Measurements from ENCODE around the gene CCM2L. TPM values are rescaled to one million over a fixed set of nuclear protein-coding genes. Genes with fewer than 3 reads are reported as not detected.
A peak's percentile ranks its signal among the peaks of the same experiment; 100 is the strongest.

Gene CCM2L
- total and polyA plus RNA-seq, 9 of the 15 experiments (the other 6 are each of a cell fraction or from before 2014, with no cell fraction given), result 0.04 TPM; not detected in 8

- TF ChIP-seq BCLAF1 (IDR thresholded peaks at IDR 0.05; ENCODE audit: borderline replicate concordance in 1 of 2, control insufficient read depth in 1 of 2, low read depth in 2 of 2, low read length in 1 of 2) (no peak), ZNF764 (CRISPR knock-in tag; IDR thresholded peaks at IDR 0.05; ENCODE audit: low read depth) (no peak), PRMT5 (CRISPR knock-in tag; IDR thresholded peaks at IDR 0.05) (no peak), SMARCA5 (IDR thresholded peaks at IDR 0.05) (0 out of 2 replicates have a peak, but pooled peaks have one; percentile 40), BRF2 (IDR thresholded peaks at IDR 0.05; ENCODE audit: borderline replicate concordance, insufficient read depth, insufficient read length) (no peak), ZNF282 (CRISPR knock-in tag; IDR thresholded peaks at IDR 0.05) (no peak), ZBTB7A (IDR thresholded peaks at IDR 0.05; ENCODE audit: borderline replicate concordance, control insufficient read depth, low read depth, low read length) (no peak), ZBTB49 (CRISPR knock-in tag; IDR thresholded peaks at IDR 0.05; ENCODE audit: borderline replicate concordance) (no peak), ZBTB8A (IDR thresholded peaks at IDR 0.05; ENCODE audit: partially characterized antibody) (no peak), C11orf30 (IDR thresholded peaks at IDR 0.05; ENCODE audit: low read depth) (no peak), CHD1 (IDR thresholded peaks at IDR 0.05; ENCODE audit: low read length) (no peak), ZNF174 (CRISPR knock-in tag; IDR thresholded peaks at IDR 0.05) (no peak), BRD4 (IDR thresholded peaks at IDR 0.05) (no peak), STAG1 (CRISPR knock-in tag; IDR thresholded peaks at IDR 0.05; ENCODE audit: borderline replicate concordance) (no peak), ZNF232 (CRISPR knock-in tag; IDR thresholded peaks at IDR 0.05) (no peak), ARNT (IDR thresholded peaks at IDR 0.05) (no peak)
Measured at GRCh38 chr20:31979713-31980426, 30.4 kb upstream of the CCM2L start (continued).

Measured in K562 (cell line).